Prostate gland (tissue), 2 donors: ENCODE results near the gene RAB42. TPM values are rescaled to one million over a fixed set of nuclear protein-coding genes. Genes with fewer than 3 reads are reported as not detected.

Experiments
- DNase-seq: peaks from one replicate; pipeline ENCODE4 v3.0.0-alpha.2; 2019; ENCODE audit warnings: low spot score
- H3K27ac ChIP-seq, 2 donors: fragments of 200-600 bp; sonication (generic); 2 replicates each; pipeline ENCODE4 v1.5.1; 2017 to 2019
- H3K27me3 ChIP-seq: fragments of 200-600 bp; sonication (generic); replicated peaks from 2 replicates; pipeline ENCODE4 v1.5.1; 2019; ENCODE audit not compliant: insufficient read depth
- H3K36me3 ChIP-seq, 2 donors: fragments of 200-600 bp; sonication (generic); 1 replicate in 1 of 2; 2 replicates in 1 of 2; pipeline versions ENCODE4 v1.5.1 to v1.8.1; 2017 to 2019
- H3K4me1 ChIP-seq: fragments of 200-600 bp; sonication (generic); replicated peaks from 2 replicates; pipeline ENCODE4 v1.5.1; 2019
- H3K4me3 ChIP-seq, 2 donors: fragments of 200-600 bp; sonication (generic); 2 replicates each; pipeline ENCODE4 v1.5.1; 2017 to 2019
- H3K9me3 ChIP-seq: fragments of 200-600 bp; sonication (generic); 2 replicates; pipeline ENCODE4 v1.5.1; 2017
- POLR2A ChIP-seq: fragments of 450-650 bp; IDR thresholded peaks from one replicate; pipeline ENCODE4 v1.6.1; 2016; ENCODE audit warnings: antibody characterized with exemption, mild to moderate bottlenecking
- POLR2AphosphoS5 ChIP-seq: sonication (generic); formaldehyde crosslinking; IDR thresholded peaks from one replicate; pipeline ENCODE4 v1.6.1; 2017; ENCODE audit warnings: antibody characterized with exemption
- WGBS: methylation state at CpG from one replicate; pipeline ENCODE4 v1.1.5; 2018; 5-methylcytosine and 5-hydroxymethylcytosine counted together
- intact Hi-C: fragments of 100-400 bp; cut with DNase I; formaldehyde crosslinking; loops from one replicate; pipeline ENCODE4 v1.14.2; 2022
- total RNA-seq, 2 donors: library from RNA; depleted of rRNA; stranded (reverse); fragments of >200 nt; gene quantifications; one replicate each; pipeline ENCODE4 v1.1.0, GENCODE V29; 2016
- TF ChIP-seq, protein P1 (sequence below), 4 experiments: fragments of 200-600 bp in 2 of 4; fragments of 450-650 bp in 2 of 4; sonication (generic) in 2 of 4; IDR thresholded peaks; 1 replicate in 3 of 4; 2 replicates in 1 of 4; pipeline ENCODE4 v1.5.1; 2016 to 2019; ENCODE audit warnings: antibody characterized with exemption in 4 of 4, mild to moderate bottlenecking in 2 of 4, moderate library complexity in 2 of 4

RAB42 gene
- total RNA-seq, 2 donors from 2014 or later, result 0.34 to 1.9 TPM

- Histone ChIP-seq H3K27ac (peak within 1 kb of the TSS; percentile 83 to 84), H3K4me1 (no peaks in the 10 kb centered on the region), H3K4me3 (peak within 1 kb of the TSS; percentile 64 to 89), H3K9me3 (no peaks in the 10 kb centered on the region), H3K27me3 (no peaks in the 10 kb centered on the region), H3K36me3 (no peaks in the 10 kb centered on the region)
- under 1% methylated on average over 58 of the region's 63 CpGs for WGBS
- peak; percentile 94 for DNase-seq
- intact Hi-C loops, result loop anchor here (2.0 kb wide), 1 partner anchor 28 kb away; no protein-coding TSS in a partner anchor
- TF ChIP-seq, protein P1, sequence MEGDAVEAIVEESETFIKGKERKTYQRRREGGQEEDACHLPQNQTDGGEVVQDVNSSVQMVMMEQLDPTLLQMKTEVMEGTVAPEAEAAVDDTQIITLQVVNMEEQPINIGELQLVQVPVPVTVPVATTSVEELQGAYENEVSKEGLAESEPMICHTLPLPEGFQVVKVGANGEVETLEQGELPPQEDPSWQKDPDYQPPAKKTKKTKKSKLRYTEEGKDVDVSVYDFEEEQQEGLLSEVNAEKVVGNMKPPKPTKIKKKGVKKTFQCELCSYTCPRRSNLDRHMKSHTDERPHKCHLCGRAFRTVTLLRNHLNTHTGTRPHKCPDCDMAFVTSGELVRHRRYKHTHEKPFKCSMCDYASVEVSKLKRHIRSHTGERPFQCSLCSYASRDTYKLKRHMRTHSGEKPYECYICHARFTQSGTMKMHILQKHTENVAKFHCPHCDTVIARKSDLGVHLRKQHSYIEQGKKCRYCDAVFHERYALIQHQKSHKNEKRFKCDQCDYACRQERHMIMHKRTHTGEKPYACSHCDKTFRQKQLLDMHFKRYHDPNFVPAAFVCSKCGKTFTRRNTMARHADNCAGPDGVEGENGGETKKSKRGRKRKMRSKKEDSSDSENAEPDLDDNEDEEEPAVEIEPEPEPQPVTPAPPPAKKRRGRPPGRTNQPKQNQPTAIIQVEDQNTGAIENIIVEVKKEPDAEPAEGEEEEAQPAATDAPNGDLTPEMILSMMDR (IDR thresholded peaks at IDR 0.05), result peak in 2 of 4 experiments; percentile 17 to 27
- TF ChIP-seq POLR2A (peak; percentile 88), POLR2AphosphoS5 (peak; percentile 99)
Observed at GRCh38 chr1:28552758-28553663, 39.1 kb upstream of the RAB42 start, which contains the start of gene TRNAU1AP. TRNAU1AP (plus strand) TSS chr1:28553085; CDS start chr1:28553111, 26 bp downstream.

DNA sequence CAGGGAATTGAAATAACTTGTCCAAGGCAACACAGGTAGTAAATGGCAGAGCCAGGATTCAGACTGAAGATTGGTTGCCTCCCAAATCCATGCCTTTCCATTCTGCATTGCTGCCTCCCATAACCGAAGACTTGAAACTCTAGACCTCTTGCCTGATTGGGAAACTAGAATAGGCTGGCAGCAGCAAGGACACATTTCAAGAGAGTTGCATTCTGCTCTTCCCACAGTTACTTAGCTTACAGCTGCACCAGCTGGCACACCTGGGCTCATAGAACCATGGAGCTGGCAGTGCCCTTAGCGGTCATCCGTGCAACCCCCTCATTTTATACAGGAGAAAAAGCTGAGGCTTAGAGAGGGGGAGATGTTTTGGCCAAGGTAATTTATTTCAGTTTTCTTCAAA, 31.2 kb upstream of the RAB42 start:
- no peak for TF ChIP-seq POLR2A
- no peak for TF ChIP-seq POLR2AphosphoS5
- TF ChIP-seq, protein P1 (IDR thresholded peaks at IDR 0.05), result no peak
- Histone ChIP-seq H3K9me3 (no peaks in the 10 kb centered on the region), H3K27ac (no peak overlapping the region), H3K4me1 (no peaks in the 10 kb centered on the region), H3K36me3 (peaks cover 8 to 15% of the 10 kb centered on the region in 2 donors), H3K4me3 (no peak overlapping the region), H3K27me3 (no peaks in the 10 kb centered on the region)
- DNase-seq, result no peak
- 85% methylated on average over 3 of the region's 3 CpGs for WGBS
- intact Hi-C loops, result no loop called here

GRCh38 chr1:28564310-28564709, 27.8 kb upstream of the RAB42 start:
- no peak for DNase-seq
- Histone ChIP-seq H3K36me3 (peaks cover 8 to 15% of the 10 kb centered on the region in 2 donors), H3K9me3 (no peaks in the 10 kb centered on the region), H3K27ac (no peak overlapping the region), H3K4me1 (no peaks in the 10 kb centered on the region), H3K27me3 (no peaks in the 10 kb centered on the region), H3K4me3 (no peak overlapping the region)
- TF ChIP-seq POLR2AphosphoS5, result no peak
- TF ChIP-seq POLR2A, result no peak
- TF ChIP-seq, protein P1 (IDR thresholded peaks at IDR 0.05), result no peak
- intact Hi-C loops, result no loop called here

DNA sequence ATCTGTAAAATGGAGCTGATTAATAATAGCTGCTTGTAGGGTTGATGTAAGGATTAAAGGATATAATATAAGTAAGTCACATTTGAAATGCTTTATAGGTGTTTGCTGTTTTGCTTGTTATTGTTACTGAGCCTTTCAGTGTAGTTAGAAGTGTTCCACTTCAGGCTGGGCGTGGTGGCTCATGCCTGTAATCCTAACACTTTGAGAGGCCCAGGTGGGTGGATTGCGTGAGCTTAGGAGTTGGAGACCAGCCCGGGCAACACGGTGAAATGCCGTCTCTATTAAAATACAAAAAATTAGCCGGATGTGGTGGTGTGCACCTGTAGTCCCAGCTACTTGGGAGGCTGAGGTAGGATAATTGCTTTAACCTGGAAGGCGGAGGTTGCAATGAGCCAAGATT, 27.0 kb upstream of the RAB42 start:
- WGBS, result 96% methylated on average over 7 of the region's 7 CpGs
- Histone ChIP-seq H3K36me3 (peaks cover 8 to 15% of the 10 kb centered on the region in 2 donors), H3K27me3 (no peaks in the 10 kb centered on the region), H3K4me1 (no peaks in the 10 kb centered on the region), H3K27ac (no peak overlapping the region), H3K9me3 (no peaks in the 10 kb centered on the region), H3K4me3 (no peak overlapping the region)
- DNase-seq, result no peak
- intact Hi-C loops, result no loop called here
- TF ChIP-seq, protein P1 (IDR thresholded peaks at IDR 0.05), result no peak
- no peak for TF ChIP-seq POLR2AphosphoS5
- no peak for TF ChIP-seq POLR2A

DNA sequence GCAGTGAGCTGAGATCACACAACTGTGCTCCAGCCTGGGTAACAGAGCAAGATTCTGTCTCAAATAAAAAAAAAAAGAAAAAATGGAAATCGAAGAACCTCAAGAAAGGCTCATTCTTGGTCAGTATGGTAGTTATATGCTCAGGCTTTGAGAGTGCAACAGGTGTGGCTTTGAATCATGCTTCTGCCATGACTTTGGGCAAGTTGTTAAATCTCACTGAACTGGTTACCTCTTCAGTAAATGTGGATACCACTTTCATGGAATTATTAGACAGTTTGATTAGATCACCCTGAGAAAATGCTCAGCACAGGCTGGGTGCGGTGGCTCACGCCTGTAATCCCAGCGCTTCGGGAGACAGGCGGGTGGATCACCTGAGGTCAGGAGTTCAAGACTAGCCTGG, 26.3 kb upstream of the RAB42 start:
- WGBS, result 97% methylated on average over 6 of the region's 6 CpGs
- Histone ChIP-seq H3K27ac (no peak overlapping the region), H3K4me1 (no peaks in the 10 kb centered on the region), H3K27me3 (no peaks in the 10 kb centered on the region), H3K36me3 (peaks cover 8 to 14% of the 10 kb centered on the region in 2 donors), H3K9me3 (no peaks in the 10 kb centered on the region), H3K4me3 (no peak overlapping the region)
- intact Hi-C loops, result no loop called here
- TF ChIP-seq POLR2A (no peak), POLR2AphosphoS5 (no peak)
- TF ChIP-seq, protein P1 (IDR thresholded peaks at IDR 0.05), result no peak
- DNase-seq, result no peak
